Smooth muscle cell (in vitro differentiated cells): ENCODE results near the gene ATF6B. TPM values are rescaled to one million over a fixed set of nuclear protein-coding genes. Genes with fewer than 3 reads are reported as not detected.

ENCODE experiments used
- DNase-seq: peaks from one replicate; lab custom pipeline; 2025; ENCODE audit not compliant: unreplicated experiment; lab: John Stamatoyannopoulos, UW
- H2AFZ ChIP-seq: fragments of 200-600 bp; sonication (generic); 2 replicates; pipeline ENCODE4 v1.6.0; 2016; ENCODE audit warnings: antibody characterized with exemption, low read depth, mild to moderate bottlenecking
- H3F3A ChIP-seq: fragments of 200-600 bp; sonication (generic); 2 replicates; pipeline ENCODE4 v1.6.0; 2017; ENCODE audit warnings: antibody characterized with exemption, low read depth
- H3K27ac ChIP-seq: fragments of 200-600 bp; sonication (generic); 2 replicates; pipeline ENCODE4 v1.5.1; 2016; ENCODE audit warnings: low read depth, mild to moderate bottlenecking
- H3K27me3 ChIP-seq: fragments of 200-600 bp; sonication (generic); 2 replicates; pipeline ENCODE4 v1.6.1; 2016; ENCODE audit warnings: low read depth, mild to moderate bottlenecking
- H3K36me3 ChIP-seq: fragments of 200-600 bp; sonication (generic); 2 replicates; pipeline ENCODE4 v1.5.1; 2016; ENCODE audit warnings: low read depth
- H3K4me1 ChIP-seq: fragments of 200-600 bp; sonication (generic); 2 replicates; pipeline ENCODE4 v1.5.1; 2016; ENCODE audit warnings: low read depth
- H3K4me2 ChIP-seq: fragments of 200-600 bp; sonication (generic); 2 replicates; pipeline ENCODE4 v1.6.0; 2016; ENCODE audit warnings: mild to moderate bottlenecking
- H3K4me3 ChIP-seq: fragments of 200-600 bp; sonication (generic); 2 replicates; pipeline ENCODE4 v1.5.1; 2016; ENCODE audit warnings: mild to moderate bottlenecking
- H3K79me2 ChIP-seq: fragments of 200-600 bp; sonication (generic); 2 replicates; pipeline ENCODE4 v1.6.0; 2016; ENCODE audit warnings: low read depth, mild to moderate bottlenecking
- H3K9ac ChIP-seq: fragments of 200-600 bp; sonication (generic); 2 replicates; pipeline ENCODE4 v1.6.0; 2016; ENCODE audit warnings: low read depth
- H3K9me3 ChIP-seq: fragments of 200-600 bp; sonication (generic); replicated peaks from 2 replicates; pipeline ENCODE4 v1.5.1; 2016; ENCODE audit warnings: low read depth
- H4K20me1 ChIP-seq: fragments of 200-600 bp; sonication (generic); 2 replicates; pipeline ENCODE4 v1.6.0; 2016; ENCODE audit warnings: low read depth
- WGBS: methylation state at CpG from one replicate; pipeline ENCODE4 v1.1.7; 2016; ENCODE audit warnings: low lambda C conversion rate; 5-methylcytosine and 5-hydroxymethylcytosine counted together
- polyA plus RNA-seq: library from polyadenylated mRNA; unstranded; fragments of >200 nt; fragmentation: Nextera tagmentation; extraction: Ambion mirVana; gene quantifications from 2 replicates; pipeline ENCODE4 v1.2.1, GENCODE V29; 2016
- total RNA-seq: library from RNA; depleted of rRNA; stranded (reverse); fragments of >200 nt; gene quantifications from 2 replicates; pipeline ENCODE4 v1.2.3, GENCODE V29; 2014
- TF ChIP-seq, protein P1 (sequence below): fragments of 200-600 bp; sonication (generic); IDR thresholded peaks from 2 replicates; pipeline ENCODE4 v1.5.1; 2017; ENCODE audit warnings: borderline replicate concordance, mild to moderate bottlenecking, antibody characterized with exemption; ENCODE audit not compliant: insufficient read depth, poor library complexity, severe bottlenecking

ATF6B gene
- total and polyA plus RNA-seq, 2 experiments from 2014 or later: 22.2 to 22.5 TPM

DNA sequence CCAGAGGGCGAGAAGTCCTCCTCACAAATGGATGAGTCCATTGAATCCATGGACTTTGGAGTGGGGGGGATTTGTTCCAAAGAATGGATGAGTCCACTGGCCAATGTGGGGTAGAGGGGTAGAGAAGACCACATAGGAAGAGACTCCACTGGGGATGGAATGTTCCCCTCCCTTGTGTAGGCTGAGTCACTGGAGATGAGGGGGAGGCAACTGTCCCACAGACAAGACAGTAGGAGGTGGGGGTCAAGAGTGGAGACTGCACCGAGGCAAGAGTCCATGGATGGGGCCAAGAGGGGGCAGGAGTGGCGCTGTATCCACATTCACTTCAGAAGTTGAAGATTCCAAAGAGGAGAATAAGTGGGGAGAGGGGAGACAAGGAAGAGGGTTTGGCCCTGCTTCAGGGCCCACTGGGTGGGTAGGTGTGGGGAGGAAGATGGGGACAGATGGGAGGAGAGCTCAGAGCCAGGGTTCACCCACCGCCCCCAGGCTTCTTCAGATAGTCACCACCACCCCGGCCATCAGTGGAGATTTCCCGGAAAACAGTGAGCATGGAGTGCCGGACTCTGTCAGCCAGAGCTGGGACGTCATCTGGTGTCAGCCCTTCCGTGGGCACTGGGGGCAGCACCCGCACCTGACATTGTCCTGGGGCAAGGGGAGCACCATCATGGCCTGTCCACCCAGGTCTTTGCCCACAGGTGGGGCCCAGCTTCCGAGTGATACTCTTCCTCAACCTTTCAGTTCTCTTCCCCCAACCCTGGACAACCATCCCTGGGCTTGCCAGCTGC, 41.0 kb upstream of the ATF6B start:
- H3K4me1 ChIP-seq: no peaks in the 10 kb centered on the region
- H4K20me1 ChIP-seq: no peaks in the 10 kb centered on the region
- no peak overlapping the region for H3K4me3 ChIP-seq
- no peaks in the 10 kb centered on the region for H3K9me3 ChIP-seq
- WGBS: 85% methylated on average over 11 of the region's 11 CpGs
- TF ChIP-seq, protein P1, sequence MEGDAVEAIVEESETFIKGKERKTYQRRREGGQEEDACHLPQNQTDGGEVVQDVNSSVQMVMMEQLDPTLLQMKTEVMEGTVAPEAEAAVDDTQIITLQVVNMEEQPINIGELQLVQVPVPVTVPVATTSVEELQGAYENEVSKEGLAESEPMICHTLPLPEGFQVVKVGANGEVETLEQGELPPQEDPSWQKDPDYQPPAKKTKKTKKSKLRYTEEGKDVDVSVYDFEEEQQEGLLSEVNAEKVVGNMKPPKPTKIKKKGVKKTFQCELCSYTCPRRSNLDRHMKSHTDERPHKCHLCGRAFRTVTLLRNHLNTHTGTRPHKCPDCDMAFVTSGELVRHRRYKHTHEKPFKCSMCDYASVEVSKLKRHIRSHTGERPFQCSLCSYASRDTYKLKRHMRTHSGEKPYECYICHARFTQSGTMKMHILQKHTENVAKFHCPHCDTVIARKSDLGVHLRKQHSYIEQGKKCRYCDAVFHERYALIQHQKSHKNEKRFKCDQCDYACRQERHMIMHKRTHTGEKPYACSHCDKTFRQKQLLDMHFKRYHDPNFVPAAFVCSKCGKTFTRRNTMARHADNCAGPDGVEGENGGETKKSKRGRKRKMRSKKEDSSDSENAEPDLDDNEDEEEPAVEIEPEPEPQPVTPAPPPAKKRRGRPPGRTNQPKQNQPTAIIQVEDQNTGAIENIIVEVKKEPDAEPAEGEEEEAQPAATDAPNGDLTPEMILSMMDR: no peak
- no peak overlapping the region for H2AFZ ChIP-seq
- no peaks in the 10 kb centered on the region for H3K36me3 ChIP-seq
- no peak overlapping the region for H3K9ac ChIP-seq
- no peak overlapping the region for H3K4me2 ChIP-seq
- no peak overlapping the region for H3K27ac ChIP-seq
- H3F3A ChIP-seq: peaks cover 8% of the 10 kb centered on the region
- no peaks in the 10 kb centered on the region for H3K27me3 ChIP-seq
- peaks cover 22% of the 10 kb centered on the region for H3K79me2 ChIP-seq
- DNase-seq: no peak

DNA sequence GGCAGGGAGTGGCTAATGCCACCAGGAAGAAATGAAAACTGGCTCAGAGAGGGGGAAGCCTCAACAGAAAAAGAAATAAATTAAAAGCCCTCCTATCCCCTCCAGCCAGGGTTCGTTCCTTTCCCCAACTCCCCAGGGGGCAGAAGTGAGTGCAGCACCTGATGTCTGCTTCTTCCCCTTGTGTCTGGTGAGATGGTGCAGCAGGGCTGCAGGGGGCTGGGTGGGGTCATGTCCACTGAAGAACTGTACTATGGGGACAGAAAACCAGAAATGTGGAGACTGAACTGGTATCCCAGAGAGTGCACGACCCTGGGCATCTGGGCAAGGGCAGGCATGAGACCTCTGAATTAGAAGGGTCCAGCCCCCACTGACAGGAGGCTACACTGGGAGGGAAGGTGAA, 40.3 kb upstream of the ATF6B start:
- WGBS: 86% methylated on average over 2 of the region's 2 CpGs
- Histone ChIP-seq H3K4me3 (no peak overlapping the region), H3K27ac (peak overlapping the region; percentile 12), H3K36me3 (no peaks in the 10 kb centered on the region), H3K4me2 (no peak overlapping the region), H4K20me1 (no peaks in the 10 kb centered on the region), H3K9ac (no peak overlapping the region), H3K79me2 (peaks cover 15% of the 10 kb centered on the region), H2AFZ (no peak overlapping the region), H3K27me3 (no peaks in the 10 kb centered on the region), H3K9me3 (no peaks in the 10 kb centered on the region), H3F3A (peaks cover 8% of the 10 kb centered on the region), H3K4me1 (no peaks in the 10 kb centered on the region)
- DNase-seq: no peak
- TF ChIP-seq, protein P1: no peak

DNA sequence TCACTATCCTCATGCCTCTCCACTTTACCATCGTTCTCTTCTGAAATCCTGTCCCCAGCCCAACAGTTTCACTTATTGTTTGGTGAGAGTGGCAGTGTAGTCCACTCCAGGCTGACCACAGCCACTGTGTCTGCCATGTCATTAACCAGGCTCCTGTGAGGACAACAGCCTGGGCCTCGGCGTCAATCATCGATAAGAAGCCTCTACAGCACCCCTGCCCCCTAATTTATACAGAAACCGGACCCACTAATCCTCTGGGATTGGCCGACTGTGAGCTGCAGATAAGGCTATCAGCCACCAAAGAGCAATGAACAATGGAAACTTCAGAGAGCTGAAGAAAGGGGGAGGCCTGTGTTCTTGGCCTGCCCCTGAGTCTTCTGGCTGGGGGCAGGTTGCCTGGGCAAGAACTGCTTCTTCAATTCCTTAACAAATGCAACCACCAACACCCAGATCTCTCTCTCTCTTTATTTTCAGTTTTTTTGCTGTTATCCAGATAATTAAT, 39.8 kb upstream of the ATF6B start:
- peak overlapping the region; percentile 12 for H3K27ac ChIP-seq
- no peak overlapping the region for H3K9ac ChIP-seq
- H3K4me2 ChIP-seq: no peak overlapping the region
- WGBS: 35% methylated on average over 6 of the region's 6 CpGs
- no peaks in the 10 kb centered on the region for H3K27me3 ChIP-seq
- H3K4me1 ChIP-seq: no peaks in the 10 kb centered on the region
- no peak overlapping the region for H3K4me3 ChIP-seq
- TF ChIP-seq, protein P1: no peak
- no peak for DNase-seq
- H3F3A ChIP-seq: peaks cover 8% of the 10 kb centered on the region
- no peaks in the 10 kb centered on the region for H3K9me3 ChIP-seq
- H2AFZ ChIP-seq: no peak overlapping the region
- no peaks in the 10 kb centered on the region for H4K20me1 ChIP-seq
- no peaks in the 10 kb centered on the region for H3K36me3 ChIP-seq
- peaks cover 11% of the 10 kb centered on the region for H3K79me2 ChIP-seq

DNA sequence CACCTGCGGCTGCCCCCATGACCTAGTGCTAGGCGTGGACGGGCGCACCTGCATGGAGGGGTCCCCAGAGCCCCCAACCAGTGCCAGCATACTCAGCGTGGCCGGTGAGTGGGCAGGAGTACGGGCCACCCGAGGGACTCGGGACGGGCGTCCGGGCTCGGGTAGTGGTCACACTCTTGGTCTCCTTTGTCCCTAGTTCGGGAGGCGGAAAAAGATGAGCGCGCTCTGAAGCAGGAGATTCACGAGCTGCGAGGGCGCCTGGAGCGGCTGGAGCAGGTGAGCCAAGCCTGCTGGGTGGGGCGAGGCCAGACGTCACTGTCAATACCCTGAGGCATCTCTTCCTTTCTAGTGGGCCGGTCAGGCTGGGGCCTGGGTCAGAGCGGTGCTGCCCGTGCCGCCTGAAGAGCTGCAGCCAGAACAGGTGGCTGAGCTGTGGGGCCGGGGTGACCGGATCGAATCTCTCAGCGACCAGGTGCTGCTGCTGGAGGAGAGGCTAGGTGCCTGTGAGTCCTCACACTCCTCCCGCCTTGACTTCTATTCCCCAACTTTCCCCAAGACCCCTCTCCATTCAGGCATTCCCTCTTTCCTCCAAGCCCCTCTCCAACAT, 39.2 kb upstream of the ATF6B start:
- no peaks in the 10 kb centered on the region for H3K4me1 ChIP-seq
- H3K27me3 ChIP-seq: no peaks in the 10 kb centered on the region
- no peaks in the 10 kb centered on the region for H3K36me3 ChIP-seq
- H3K27ac ChIP-seq: peak overlapping the region; percentile 12
- peaks cover 8% of the 10 kb centered on the region for H3F3A ChIP-seq
- H3K4me3 ChIP-seq: no peak overlapping the region
- no peaks in the 10 kb centered on the region for H3K9me3 ChIP-seq
- H3K4me2 ChIP-seq: no peak overlapping the region
- DNase-seq: no peak
- TF ChIP-seq, protein P1: no peak
- H4K20me1 ChIP-seq: no peaks in the 10 kb centered on the region
- peaks cover 6% of the 10 kb centered on the region for H3K79me2 ChIP-seq
- no peak overlapping the region for H2AFZ ChIP-seq
- WGBS: 87% methylated on average over 29 of the region's 32 CpGs
- H3K9ac ChIP-seq: no peak overlapping the region
